ENCODE data around the gene PEX7. TPM values are rescaled to one million over a fixed set of nuclear protein-coding genes. Genes with fewer than 3 reads are reported as not detected.

The PEX7 gene
- total and polyA plus RNA-seq, 2 of the 8 experiments (the other 6 are each of a cell fraction or from before 2014, with no cell fraction given), result 6.4 to 11.0 TPM

GRCh38 chr6:136795386-136795785 lies 27.0 kb upstream of the PEX7 start:
- H3K14ac ChIP-seq (ENCODE audit: insufficient read length), result no peak overlapping the region
- no peak for DNase-seq (ENCODE audit: low read depth in 1 of 2, low spot score in 2 of 2)
- H4K20me1 ChIP-seq (replicated peaks in 1 of 2; ENCODE audit: control insufficient read depth in 1 of 2, insufficient read depth in 2 of 2, low read length in 2 of 2), result peaks cover 0 to 5% of the 10 kb centered on the region in 2 experiments
- no peaks in the 10 kb centered on the region for H3K79me1 ChIP-seq (ENCODE audit: low read depth, low read length)
- H3K4ac ChIP-seq (replicated peaks; ENCODE audit: insufficient read length, low read depth, low read length), result no peak overlapping the region
- no peak overlapping the region for H3K4me3 ChIP-seq (ENCODE audit: extremely low read depth in 1 of 4, insufficient read depth in 2 of 4, low read depth in 3 of 4, low read length in 4 of 4)
- no peak overlapping the region for H2BK15ac ChIP-seq (ENCODE audit: low read length)
- no peak overlapping the region for H3K9ac ChIP-seq (replicated peaks in 1 of 4; ENCODE audit: extremely low read depth in 1 of 4, low read depth in 3 of 4, low read length in 3 of 4)
- no peak overlapping the region for H2BK120ac ChIP-seq (replicated peaks; ENCODE audit: low read depth, low read length)
- no peak overlapping the region for H2AFZ ChIP-seq (ENCODE audit: low read length)
- no peak overlapping the region for H3K23ac ChIP-seq (ENCODE audit: insufficient read length)
- no peak overlapping the region for H4K91ac ChIP-seq (replicated peaks; ENCODE audit: insufficient read length, low read length)
- H3K18ac ChIP-seq (ENCODE audit: extremely low read depth, low read length), result no peak overlapping the region
- CTCF ChIA-PET (ENCODE audit: partially characterized antibody), result interaction anchor here (0.7 to 4.2 kb wide), 3 partner anchors 34 to 152 kb away, joined by 3 to 23 read pairs (median 3); partner anchors contain the start of gene SLC35D3
- no peak overlapping the region for H4K5ac ChIP-seq (ENCODE audit: insufficient read length, low read depth, low read length)
- H3K9me3 ChIP-seq (ENCODE audit: insufficient read depth in 2 of 2, low read depth in 1 of 2, low read length in 1 of 2), result no peaks in the 10 kb centered on the region
- WGBS, 2 experiments (ENCODE audit: extremely low coverage in 1 of 2, insufficient coverage in 1 of 2, insufficient read length in 1 of 2, insufficient replicate concordance in 2 of 2, low coverage in 1 of 2, low lambda C conversion rate in 2 of 2, missing lambda C conversion rate in 1 of 2), result 89% methylated on average over 2 of the region's 2 CpGs; no CpG with 5 or more reads in 1 of the 2 experiments
- H3K27ac ChIP-seq (ENCODE audit: low read depth, low read length), result no peak overlapping the region
- no peak overlapping the region for H2BK5ac ChIP-seq (ENCODE audit: low read depth, low read length)
- H3K56ac ChIP-seq (replicated peaks; ENCODE audit: insufficient read length, low read depth, low read length), result no peak overlapping the region
- FAIRE-seq, result no peak
- H3K4me1 ChIP-seq (replicated peaks in 1 of 4; ENCODE audit: control insufficient read depth in 3 of 4, insufficient read depth in 4 of 4, low read length in 3 of 4), result 0 out of 7 replicates have a peak, but pooled peaks cover 0 to 9% (median 1%) of the 10 kb centered on the region in 4 experiments
- H3K79me2 ChIP-seq (ENCODE audit: control insufficient read depth in 1 of 2, insufficient read depth in 2 of 2, low read length in 2 of 2), result no peaks in the 10 kb centered on the region
- TF ChIP-seq KDM5A (IDR thresholded peaks at IDR 0.05; ENCODE audit: low read length), result no peak
- no peak for TF ChIP-seq EGR1 (IDR thresholded peaks at IDR 0.05; ENCODE audit: borderline replicate concordance, low read depth, low read length)
- no peak for TF ChIP-seq ASH2L (IDR thresholded peaks at IDR 0.05; ENCODE audit: low read length)
- H2BK20ac ChIP-seq (ENCODE audit: low read length), result no peak overlapping the region
- H3K4me2 ChIP-seq (ENCODE audit: insufficient read depth in 1 of 2, low read depth in 2 of 2, low read length in 2 of 2), result no peak overlapping the region
- POLR2A ChIA-PET (ENCODE audit: partially characterized antibody), result no interaction called here
- H2BK12ac ChIP-seq (ENCODE audit: low read depth, low read length), result no peak overlapping the region
- H3K23me2 ChIP-seq (ENCODE audit: low read depth, low read length), result peaks cover 12% of the 10 kb centered on the region; the same call in 1 of the 2 replicates
- H3K27me3 ChIP-seq (replicated peaks in 1 of 4; ENCODE audit: control insufficient read depth in 3 of 4, extremely low read depth in 1 of 4, insufficient read depth in 3 of 4, low read length in 3 of 4), result peaks cover 8 to 25% (median 18%) of the 10 kb centered on the region in 4 experiments; a peak in 6 of 7 replicates
- H4K8ac ChIP-seq (ENCODE audit: extremely low read depth, insufficient read depth, low read length), result no peak overlapping the region
- no peaks in the 10 kb centered on the region for H3K36me3 ChIP-seq (ENCODE audit: control insufficient read depth in 2 of 4, insufficient read depth in 4 of 4, low read length in 3 of 4)
- no peak overlapping the region for H2AK5ac ChIP-seq (ENCODE audit: low read depth, low read length)

Measured in H1 (cell line).